SU-DHL-6 (cell line): ENCODE results near the gene SPTAN1.

Source experiments
- H2AFZ ChIP-seq: fragments of 200-600 bp; sonication (generic); 2 replicates; pipeline ENCODE4 v1.6.1; 2014; ENCODE audit warnings: low read depth, mild to moderate bottlenecking, moderate library complexity, mixed read lengths, antibody characterized with exemption, low read length; ENCODE audit not compliant: severe bottlenecking
- H3F3A ChIP-seq: fragments of 200-600 bp; shearing (Covaris generic); 2 replicates; pipeline ENCODE4 v1.6.0; 2016; ENCODE audit warnings: antibody characterized with exemption, mild to moderate bottlenecking; ENCODE audit not compliant: insufficient read depth
- H3K27ac ChIP-seq: fragments of 200-600 bp; sonication (generic); 2 replicates; pipeline ENCODE4 v1.5.1; 2016; ENCODE audit warnings: low read depth, mild to moderate bottlenecking, low read length, moderate library complexity, mixed read lengths
- H3K27me3 ChIP-seq: fragments of 200-600 bp; sonication (generic), shearing (Covaris generic); 2 replicates; pipeline ENCODE4 v1.6.0; 2014; ENCODE audit warnings: mild to moderate bottlenecking, low read length
- H3K36me3 ChIP-seq: fragments of 200-600 bp; sonication (generic); 2 replicates; pipeline ENCODE4 v1.6.1; 2014; ENCODE audit warnings: mild to moderate bottlenecking, low read length, mixed read lengths
- H3K4me2 ChIP-seq: fragments of 300-600, 200-600 bp; shearing (Covaris generic), sonication (generic); 2 replicates; pipeline ENCODE4 v1.6.0; 2014; ENCODE audit warnings: low read length, low read depth, mild to moderate bottlenecking; ENCODE audit not compliant: poor library complexity, severe bottlenecking
- H3K4me3 ChIP-seq: fragments of 200-600 bp; sonication (generic); 2 replicates; pipeline ENCODE4 v1.5.1; 2014; ENCODE audit warnings: antibody characterized with exemption, low read length, mild to moderate bottlenecking, mixed read lengths; ENCODE audit not compliant: insufficient read depth, poor library complexity, severe bottlenecking
- H3K79me2 ChIP-seq: fragments of 200-600 bp; sonication (generic); 2 replicates; pipeline ENCODE4 v1.6.1; 2014; ENCODE audit warnings: mild to moderate bottlenecking, low read length, moderate library complexity; ENCODE audit not compliant: insufficient read depth
- H3K9ac ChIP-seq: fragments of 200-600 bp; sonication (generic); 2 replicates; pipeline ENCODE4 v1.7.0; 2014; ENCODE audit warnings: mild to moderate bottlenecking, low read length
- H3K9me2 ChIP-seq: fragments of 200-600 bp; sonication (generic); replicated peaks from 2 replicates; pipeline ENCODE4 v1.6.1; 2014; ENCODE audit warnings: low read length; ENCODE audit not compliant: insufficient read depth
- H3K9me3 ChIP-seq: fragments of 200-600 bp; sonication (generic); 2 replicates; pipeline ENCODE4 v1.6.1; 2014; ENCODE audit warnings: low read length, mixed read lengths; ENCODE audit not compliant: insufficient read depth
- H4K20me1 ChIP-seq: fragments of 200-600 bp; sonication (generic); 2 replicates; pipeline ENCODE4 v1.6.1; 2014; ENCODE audit warnings: low read depth, mild to moderate bottlenecking, antibody characterized with exemption, low read length, moderate library complexity, mixed read lengths
- EZH2phosphoT487 ChIP-seq: fragments of 200-600 bp; sonication (generic), shearing (Covaris generic); conservative IDR thresholded peaks from 2 replicates; pipeline ENCODE4 v1.6.1; 2018; ENCODE audit warnings: mild to moderate bottlenecking, antibody characterized with exemption, low read length, moderate library complexity, mixed read lengths
- TF ChIP-seq, protein P1 (sequence below): fragments of 200-600 bp; sonication (generic); IDR thresholded peaks from one replicate; pipeline ENCODE4 v1.5.1; 2017; ENCODE audit warnings: antibody characterized with exemption, mild to moderate bottlenecking, low read length, moderate library complexity; ENCODE audit not compliant: insufficient read depth, poor library complexity, severe bottlenecking

SPTAN1 gene

DNA sequence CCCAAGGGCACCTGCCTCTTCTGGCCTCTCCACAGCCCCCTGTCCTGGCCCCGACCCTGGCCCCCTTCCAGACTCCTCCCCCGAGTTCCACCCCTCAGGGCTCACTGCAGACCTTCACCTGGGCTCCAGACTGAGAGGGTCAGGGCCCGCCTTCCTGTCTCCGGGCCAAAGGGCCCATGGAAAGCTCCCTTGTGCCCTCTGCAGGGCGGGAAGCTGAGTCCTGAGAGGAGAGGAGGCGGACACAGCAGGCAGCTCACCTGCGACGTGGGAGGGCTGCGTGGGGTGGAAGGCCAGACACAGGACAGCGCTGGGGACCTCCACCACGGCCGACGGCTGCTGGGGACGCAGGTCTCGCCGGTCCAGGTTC, 83.6 kb downstream of the SPTAN1 start:
- TF ChIP-seq, protein P1, sequence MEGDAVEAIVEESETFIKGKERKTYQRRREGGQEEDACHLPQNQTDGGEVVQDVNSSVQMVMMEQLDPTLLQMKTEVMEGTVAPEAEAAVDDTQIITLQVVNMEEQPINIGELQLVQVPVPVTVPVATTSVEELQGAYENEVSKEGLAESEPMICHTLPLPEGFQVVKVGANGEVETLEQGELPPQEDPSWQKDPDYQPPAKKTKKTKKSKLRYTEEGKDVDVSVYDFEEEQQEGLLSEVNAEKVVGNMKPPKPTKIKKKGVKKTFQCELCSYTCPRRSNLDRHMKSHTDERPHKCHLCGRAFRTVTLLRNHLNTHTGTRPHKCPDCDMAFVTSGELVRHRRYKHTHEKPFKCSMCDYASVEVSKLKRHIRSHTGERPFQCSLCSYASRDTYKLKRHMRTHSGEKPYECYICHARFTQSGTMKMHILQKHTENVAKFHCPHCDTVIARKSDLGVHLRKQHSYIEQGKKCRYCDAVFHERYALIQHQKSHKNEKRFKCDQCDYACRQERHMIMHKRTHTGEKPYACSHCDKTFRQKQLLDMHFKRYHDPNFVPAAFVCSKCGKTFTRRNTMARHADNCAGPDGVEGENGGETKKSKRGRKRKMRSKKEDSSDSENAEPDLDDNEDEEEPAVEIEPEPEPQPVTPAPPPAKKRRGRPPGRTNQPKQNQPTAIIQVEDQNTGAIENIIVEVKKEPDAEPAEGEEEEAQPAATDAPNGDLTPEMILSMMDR, result no peak
- no peak for TF ChIP-seq EZH2phosphoT487
- H3K27ac ChIP-seq, result no peak overlapping the region
- H3K27me3 ChIP-seq, result no peaks in the 10 kb centered on the region
- H3K9ac ChIP-seq, result no peak overlapping the region
- no peak overlapping the region for H2AFZ ChIP-seq
- H3K4me2 ChIP-seq, result no peak overlapping the region
- H3K36me3 ChIP-seq, result no peaks in the 10 kb centered on the region
- H3K4me3 ChIP-seq, result no peak overlapping the region
- no peaks in the 10 kb centered on the region for H3K9me3 ChIP-seq
- no peaks in the 10 kb centered on the region for H3K79me2 ChIP-seq
- no peaks in the 10 kb centered on the region for H4K20me1 ChIP-seq
- no peaks in the 10 kb centered on the region for H3F3A ChIP-seq
- H3K9me2 ChIP-seq, result no peaks in the 10 kb centered on the region

DNA sequence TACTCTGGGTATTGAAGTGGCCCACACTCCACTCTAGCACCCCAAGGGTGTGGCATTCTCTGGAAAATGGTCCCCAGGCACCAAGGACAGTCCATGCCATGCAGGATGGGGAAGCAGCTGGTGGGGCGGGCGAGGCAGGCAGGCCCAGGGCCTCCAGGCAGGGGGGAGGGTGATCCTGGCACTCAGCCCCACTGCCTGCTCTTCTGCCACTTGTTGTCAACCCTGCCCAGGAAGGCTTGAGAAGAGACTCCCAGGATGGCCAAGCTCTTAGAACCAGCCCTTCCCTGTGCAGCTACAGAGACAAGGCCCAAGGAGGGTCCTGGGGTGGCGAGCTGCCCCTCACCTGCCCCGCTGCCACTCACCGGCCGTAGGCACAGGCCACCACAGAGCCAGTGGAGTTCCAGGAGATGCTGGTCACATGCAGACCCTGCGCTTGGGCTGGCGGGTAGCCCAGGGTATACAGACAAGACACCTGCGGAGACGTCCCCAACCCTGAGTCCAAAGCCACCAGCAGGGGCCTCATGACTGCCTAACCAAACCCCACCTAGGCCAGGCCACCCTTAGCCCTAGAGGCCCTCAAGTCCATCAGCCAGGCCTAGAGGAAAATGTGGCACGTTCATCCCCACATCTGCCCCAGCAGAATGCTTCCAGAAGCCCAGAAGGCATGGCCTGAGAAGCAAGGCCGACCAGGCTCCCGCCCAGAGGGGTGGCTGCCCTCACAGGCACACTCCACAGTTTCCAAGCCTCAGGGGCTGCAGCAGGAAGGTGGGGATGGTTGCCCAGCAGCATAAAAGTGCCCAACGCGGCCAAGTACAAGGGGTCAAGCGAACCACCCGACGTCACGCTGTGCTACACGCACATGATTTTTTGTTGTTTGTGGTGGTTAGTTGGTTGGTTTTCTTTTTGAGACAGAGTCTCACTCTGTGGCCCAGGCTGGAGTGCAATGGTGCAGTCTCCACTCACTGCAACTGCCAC, 84.5 kb downstream of the SPTAN1 start:
- H4K20me1 ChIP-seq, result no peaks in the 10 kb centered on the region
- H2AFZ ChIP-seq, result no peak overlapping the region
- H3F3A ChIP-seq, result no peaks in the 10 kb centered on the region
- H3K4me2 ChIP-seq, result no peak overlapping the region
- no peak overlapping the region for H3K4me3 ChIP-seq
- H3K27ac ChIP-seq, result no peak overlapping the region
- no peak overlapping the region for H3K9ac ChIP-seq
- no peaks in the 10 kb centered on the region for H3K27me3 ChIP-seq
- H3K9me2 ChIP-seq, result no peaks in the 10 kb centered on the region
- no peaks in the 10 kb centered on the region for H3K9me3 ChIP-seq
- no peaks in the 10 kb centered on the region for H3K79me2 ChIP-seq
- H3K36me3 ChIP-seq, result no peaks in the 10 kb centered on the region
- TF ChIP-seq EZH2phosphoT487, result no peak
- TF ChIP-seq, protein P1, result no peak

DNA sequence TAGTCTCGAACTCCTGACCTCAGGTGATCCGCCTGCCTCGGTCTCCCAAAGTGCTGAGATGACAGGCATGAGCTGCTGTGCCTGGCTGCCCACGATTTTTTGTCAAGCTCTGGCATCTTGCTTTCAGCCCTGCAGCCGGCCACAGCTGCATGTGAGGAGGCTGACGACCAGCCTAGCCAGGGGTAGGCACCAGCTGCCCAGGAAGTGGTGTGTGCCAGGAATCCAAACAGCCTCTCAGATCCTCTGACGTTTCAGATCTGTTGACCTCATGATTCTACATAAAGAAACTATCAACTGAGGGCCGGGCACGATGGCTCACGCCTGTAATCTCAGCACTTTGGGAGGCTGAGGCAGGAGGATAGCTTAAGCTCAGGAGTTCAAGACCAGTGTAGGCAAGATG, 85.3 kb downstream of the SPTAN1 start:
- Histone ChIP-seq H3K4me2 (no peak overlapping the region), H3K9ac (no peak overlapping the region), H3K9me3 (no peaks in the 10 kb centered on the region), H4K20me1 (no peaks in the 10 kb centered on the region), H3K79me2 (0 out of 2 replicates have a peak, but pooled peaks cover 2% of the 10 kb centered on the region), H3K9me2 (no peaks in the 10 kb centered on the region), H3K27ac (no peak overlapping the region), H3K36me3 (no peaks in the 10 kb centered on the region), H3K4me3 (no peak overlapping the region), H2AFZ (no peak overlapping the region), H3F3A (no peaks in the 10 kb centered on the region), H3K27me3 (no peaks in the 10 kb centered on the region)
- TF ChIP-seq EZH2phosphoT487, result no peak
- TF ChIP-seq, protein P1, result no peak
